H1 (cell line): ENCODE results near the gene RUNX1. TPM values are rescaled to one million over a fixed set of nuclear protein-coding genes. Genes with fewer than 3 reads are reported as not detected.

Source experiments
- CTCF ChIA-PET: fragments of 300-600 bp; sonication (Branson Sonifier 250); formaldehyde crosslinking; loops from one replicate; lab custom pipeline; 2021; ENCODE audit not compliant: partially characterized antibody; lab: Charles Lee
- POLR2A ChIA-PET: fragments of 300-600 bp; sonication (Branson Sonifier 250); formaldehyde crosslinking; loops from one replicate; lab custom pipeline; 2021; ENCODE audit warnings: inconsistent platforms; ENCODE audit not compliant: partially characterized antibody; lab: Charles Lee
- DNase-seq, 2 experiments: peaks; one replicate each; pipeline versions ENCODE4 v3.0.0 to v3.0.0-alpha.2; 2010 to 2022; ENCODE audit warnings: low spot score in 2 of 2, low read depth in 1 of 2, mixed read lengths in 1 of 2
- FAIRE-seq: peaks from 2 replicates; lab custom pipeline; 2011; peaks lifted over from hg19 to GRCh38; lab: Jason Lieb, UNC
- H2AFZ ChIP-seq: 2 replicates; pipeline ENCODE4 v1.8.1; 2012; ENCODE audit warnings: low read length, inconsistent platforms
- H2AK5ac ChIP-seq: 2 replicates; pipeline ENCODE4 v1.6.1; 2013; ENCODE audit warnings: low read depth, low read length
- H2BK120ac ChIP-seq: replicated peaks from 2 replicates; pipeline ENCODE3; 2013; ENCODE audit warnings: low read depth, low read length, inconsistent platforms
- H2BK12ac ChIP-seq: 2 replicates; pipeline ENCODE4 v1.6.1; 2013; ENCODE audit warnings: low read depth, low read length
- H2BK15ac ChIP-seq: 2 replicates; pipeline ENCODE4 v1.6.1; 2013; ENCODE audit warnings: low read length
- H2BK20ac ChIP-seq: 2 replicates; pipeline ENCODE4 v1.6.1; 2013; ENCODE audit warnings: low read length
- H2BK5ac ChIP-seq: 2 replicates; pipeline ENCODE4 v1.6.1; 2013; ENCODE audit warnings: low read depth, low read length
- H3K14ac ChIP-seq: 2 replicates; pipeline ENCODE4 v1.6.1; 2013; ENCODE audit warnings: inconsistent platforms; ENCODE audit not compliant: insufficient read length
- H3K18ac ChIP-seq: 2 replicates; pipeline ENCODE4 v1.6.1; 2013; ENCODE audit warnings: low read length; ENCODE audit errors: extremely low read depth
- H3K23ac ChIP-seq: 2 replicates; pipeline ENCODE4 v1.6.1; 2013; ENCODE audit warnings: inconsistent platforms; ENCODE audit not compliant: insufficient read length
- H3K23me2 ChIP-seq: 2 replicates; pipeline ENCODE4 v1.6.1; 2013; ENCODE audit warnings: low read depth, low read length
- H3K27ac ChIP-seq: 2 replicates; pipeline ENCODE4 v1.6.1; 2011; ENCODE audit warnings: low read depth, low read length, inconsistent platforms
- H3K27me3 ChIP-seq, 4 experiments: replicated peaks in 1 of 4; 1 replicate in 1 of 4; 2 replicates in 3 of 4; pipeline versions ENCODE4 v1.6.1 to v1.8.1; 2011 to 2013; ENCODE audit warnings: low read length in 3 of 4, mild to moderate bottlenecking in 3 of 4, inconsistent platforms in 2 of 4, mixed read lengths in 2 of 4, moderate library complexity in 1 of 4; ENCODE audit not compliant: control insufficient read depth in 3 of 4, insufficient read depth in 3 of 4; ENCODE audit errors: extremely low read depth in 1 of 4
- H3K36me3 ChIP-seq, 4 experiments: 2 replicates each; pipeline versions ENCODE4 v1.6.1 to v1.8.1; 2011 to 2013; ENCODE audit warnings: mild to moderate bottlenecking in 4 of 4, low read length in 3 of 4, moderate library complexity in 2 of 4, control low read depth in 1 of 4, inconsistent platforms in 1 of 4; ENCODE audit not compliant: insufficient read depth in 4 of 4, control insufficient read depth in 2 of 4
- H3K4ac ChIP-seq: replicated peaks from 2 replicates; pipeline ENCODE3; 2013; ENCODE audit warnings: low read length, low read depth, mixed read lengths, inconsistent platforms; ENCODE audit not compliant: insufficient read length
- H3K4me1 ChIP-seq, 4 experiments: replicated peaks in 1 of 4; 1 replicate in 1 of 4; 2 replicates in 3 of 4; pipeline versions ENCODE4 v1.6.1 to v1.8.1; 2011 to 2013; ENCODE audit warnings: low read length in 3 of 4, inconsistent platforms in 2 of 4, mixed read lengths in 1 of 4; ENCODE audit not compliant: insufficient read depth in 4 of 4, control insufficient read depth in 3 of 4
- H3K4me2 ChIP-seq, 2 experiments: 2 replicates each; pipeline versions ENCODE4 v1.6.1 to v1.8.1; 2011 to 2013; ENCODE audit warnings: low read depth in 2 of 2, low read length in 2 of 2, control low read depth in 1 of 2, inconsistent platforms in 1 of 2, mild to moderate bottlenecking in 1 of 2; ENCODE audit not compliant: insufficient read depth in 1 of 2
- H3K4me3 ChIP-seq, 4 experiments: fragments of 200-600, 300-600 bp in 1 of 4; sonication (generic), shearing (Covaris generic), sonication (Bioruptor Twin) in 1 of 4; 2 replicates each; pipeline versions ENCODE4 v1.5.1 to v1.8.1; 2011 to 2016; ENCODE audit warnings: low read length in 4 of 4, low read depth in 3 of 4, control low read depth in 2 of 4, inconsistent platforms in 2 of 4, mild to moderate bottlenecking in 2 of 4, mixed read lengths in 1 of 4, moderate library complexity in 1 of 4; ENCODE audit not compliant: insufficient read depth in 2 of 4; ENCODE audit errors: extremely low read depth in 1 of 4
- H3K56ac ChIP-seq: replicated peaks from 2 replicates; pipeline ENCODE3; 2013; ENCODE audit warnings: low read depth, mild to moderate bottlenecking, mixed read lengths, low read length, inconsistent platforms; ENCODE audit not compliant: insufficient read length
- H3K79me1 ChIP-seq: 2 replicates; pipeline ENCODE4 v1.6.1; 2013; ENCODE audit warnings: low read depth, low read length, control low read depth
- H3K79me2 ChIP-seq, 2 experiments: 2 replicates each; pipeline versions ENCODE4 v1.6.1 to v1.8.1; 2012 to 2013; ENCODE audit warnings: low read length in 2 of 2, mild to moderate bottlenecking in 2 of 2, inconsistent platforms in 1 of 2; ENCODE audit not compliant: insufficient read depth in 2 of 2, control insufficient read depth in 1 of 2
- H3K9ac ChIP-seq, 4 experiments: replicated peaks in 1 of 4; 1 replicate in 1 of 4; 2 replicates in 3 of 4; pipeline versions ENCODE4 v1.6.1 to v1.8.1; 2011 to 2013; ENCODE audit warnings: low read depth in 3 of 4, low read length in 3 of 4, control low read depth in 2 of 4, mild to moderate bottlenecking in 2 of 4, moderate library complexity in 2 of 4, inconsistent platforms in 1 of 4; ENCODE audit errors: extremely low read depth in 1 of 4
- H3K9me3 ChIP-seq, 2 experiments: 2 replicates each; pipeline versions ENCODE4 v1.6.1 to v1.8.1; 2012 to 2013; ENCODE audit warnings: mild to moderate bottlenecking in 2 of 2, moderate library complexity in 2 of 2, control low read depth in 1 of 2, inconsistent platforms in 1 of 2, low read depth in 1 of 2, low read length in 1 of 2, mixed read lengths in 1 of 2; ENCODE audit not compliant: insufficient read depth in 2 of 2
- H4K20me1 ChIP-seq, 2 experiments: replicated peaks in 1 of 2; 2 replicates each; pipeline versions ENCODE3 to v1.8.1; 2011 to 2013; ENCODE audit warnings: inconsistent platforms in 2 of 2, low read length in 2 of 2, mild to moderate bottlenecking in 1 of 2; ENCODE audit not compliant: insufficient read depth in 2 of 2, control insufficient read depth in 1 of 2
- H4K5ac ChIP-seq: 2 replicates; pipeline ENCODE4 v1.6.1; 2013; ENCODE audit warnings: low read length, low read depth, mixed read lengths, inconsistent platforms; ENCODE audit not compliant: insufficient read length
- H4K8ac ChIP-seq: 2 replicates; pipeline ENCODE4 v1.8.0; 2013; ENCODE audit warnings: mild to moderate bottlenecking, moderate library complexity, low read length, inconsistent platforms; ENCODE audit not compliant: insufficient read depth; ENCODE audit errors: extremely low read depth
- H4K91ac ChIP-seq: replicated peaks from 2 replicates; pipeline ENCODE3; 2013; ENCODE audit warnings: low read length, mixed read lengths, inconsistent platforms; ENCODE audit not compliant: insufficient read length
- ASH2L ChIP-seq: fragments of 200-600, 300-600 bp; sonication (generic); IDR thresholded peaks from one replicate; pipeline ENCODE4 v1.7.1; 2017; ENCODE audit warnings: low read length
- EGR1 ChIP-seq: IDR thresholded peaks from 2 replicates; pipeline ENCODE4 v1.6.1; 2011; ENCODE audit warnings: low read depth, low read length, borderline replicate concordance
- GABPA ChIP-seq: IDR thresholded peaks from 2 replicates; pipeline ENCODE4 v1.6.1; 2011; ENCODE audit warnings: mild to moderate bottlenecking, low read length, moderate library complexity, borderline replicate concordance; ENCODE audit not compliant: insufficient read depth
- KDM5A ChIP-seq: fragments of 200-600 bp; IDR thresholded peaks from 2 replicates; pipeline ENCODE4 v1.7.1; 2012; ENCODE audit warnings: mild to moderate bottlenecking, low read length, inconsistent platforms, mixed read lengths
- MAX ChIP-seq: IDR thresholded peaks from 2 replicates; pipeline ENCODE4 v1.6.1; 2012; ENCODE audit warnings: inconsistent platforms
- RAD21 ChIP-seq, 2 experiments: IDR thresholded peaks in 1 of 2; conservative IDR thresholded peaks in 1 of 2; 2 replicates each; pipeline ENCODE4 v1.6.1; 2011; ENCODE audit warnings: low read depth in 2 of 2, low read length in 2 of 2, improper control_type of control experiment in 1 of 2, inconsistent platforms in 1 of 2, mild to moderate bottlenecking in 1 of 2, moderate library complexity in 1 of 2
- RBBP5 ChIP-seq: IDR thresholded peaks from 2 replicates; pipeline ENCODE4 v1.7.1; 2012; ENCODE audit warnings: low read depth, mild to moderate bottlenecking, inconsistent platforms, low read length, moderate library complexity, borderline replicate concordance
- RNF2 ChIP-seq: fragments of 200-900, 300-1000 bp; sonication (generic); IDR thresholded peaks from 2 replicates; pipeline ENCODE4 v1.7.1; 2016; ENCODE audit warnings: borderline replicate concordance, low read depth, mild to moderate bottlenecking, antibody characterized with exemption, low read length; ENCODE audit not compliant: poor library complexity, severe bottlenecking; ENCODE audit errors: missing control alignments
- SP1 ChIP-seq: IDR thresholded peaks from 2 replicates; pipeline ENCODE4 v1.6.1; 2011; ENCODE audit warnings: low read depth, low read length
- SP2 ChIP-seq: IDR thresholded peaks from 2 replicates; pipeline ENCODE4 v1.6.1; 2012; ENCODE audit warnings: mild to moderate bottlenecking, low read length, inconsistent platforms
- TCF12 ChIP-seq: IDR thresholded peaks from 2 replicates; pipeline ENCODE4 v1.6.1; 2011; ENCODE audit warnings: low read depth, mild to moderate bottlenecking, low read length
- WGBS, 2 experiments: shearing (Covaris generic) in 1 of 2; methylation state at CpG; one replicate each; pipeline versions ENCODE4 v1.1.6 to v1.1.7; 2013 to 2015; ENCODE audit warnings: low lambda C conversion rate in 2 of 2, mixed read lengths in 2 of 2, inconsistent platforms in 1 of 2, low coverage in 1 of 2, missing lambda C conversion rate in 1 of 2; ENCODE audit not compliant: insufficient replicate concordance in 2 of 2, insufficient coverage in 1 of 2, insufficient read length in 1 of 2; ENCODE audit errors: extremely low coverage in 1 of 2, missing lambda C conversion rate in 1 of 2; 5-methylcytosine and 5-hydroxymethylcytosine counted together
- polyA plus RNA-seq, 7 experiments: library from polyadenylated mRNA; depleted of rRNA in 3 of 7; stranded (reverse) in 5 of 7; unstranded in 2 of 7; fragments of >200 nt in 5 of 7; fragments of 200-250 nt in 2 of 7; gene quantifications; 1 replicate in 5 of 7; 2 replicates in 1 of 7; 4 replicates in 1 of 7; pipeline versions ENCODE4 v1.2.1 to v1.2.3, GENCODE V29; 2011 to 2013; ENCODE audit warnings: missing spikeins in 2 of 7, mixed read lengths in 2 of 7
- total RNA-seq: library from RNA; stranded (reverse); fragmentation: NEBNext Ultra II Directional; extraction: Animal tissue kit (Norgen Biotek cat#: 25700); gene quantifications from 2 replicates; pipeline ENCODE4 v1.2.1, GENCODE V29; 2021
- TF ChIP-seq, protein P1 (sequence below): IDR thresholded peaks from 2 replicates; pipeline ENCODE4 v1.6.1; 2012; ENCODE audit warnings: low read length, inconsistent platforms

Gene RUNX1
- total and polyA plus RNA-seq, 2 of the 8 experiments (the other 6 are each of a cell fraction or from before 2014, with no cell fraction given): 0.20 to 0.60 TPM

GRCh38 chr21:34958040-34958439, 91.1 kb downstream of the RUNX1 start:
- no peaks in the 10 kb centered on the region for H3K23me2 ChIP-seq
- no peaks in the 10 kb centered on the region for H4K20me1 ChIP-seq
- H4K5ac ChIP-seq: no peak overlapping the region
- no peaks in the 10 kb centered on the region for H3K9me3 ChIP-seq
- no peak overlapping the region for H2BK12ac ChIP-seq
- no peak overlapping the region for H3K4me3 ChIP-seq
- no peak overlapping the region for H3K14ac ChIP-seq
- H3K4ac ChIP-seq: no peak overlapping the region
- H2AK5ac ChIP-seq: no peak overlapping the region
- H2BK20ac ChIP-seq: no peak overlapping the region
- no peak overlapping the region for H3K23ac ChIP-seq
- H2BK120ac ChIP-seq: no peak overlapping the region
- FAIRE-seq (no peak), DNase-seq (no peak)
- no peak overlapping the region for H3K9ac ChIP-seq
- H3K79me1 ChIP-seq: no peaks in the 10 kb centered on the region
- no peak overlapping the region for H2AFZ ChIP-seq
- no peaks in the 10 kb centered on the region for H3K36me3 ChIP-seq
- no peak overlapping the region for H4K91ac ChIP-seq
- CTCF ChIA-PET: interaction anchor here (1.6 kb wide), 1 partner anchor 212 kb away, joined by 4 read pairs; no protein-coding TSS in a partner anchor
- H4K8ac ChIP-seq: no peak overlapping the region
- no peak overlapping the region for H2BK15ac ChIP-seq
- POLR2A ChIA-PET: no interaction called here
- H3K79me2 ChIP-seq: no peaks in the 10 kb centered on the region
- no peaks in the 10 kb centered on the region; a peak in 3 of 7 replicates for H3K4me1 ChIP-seq
- H3K27ac ChIP-seq: no peak overlapping the region
- no peak overlapping the region for H3K56ac ChIP-seq
- H3K4me2 ChIP-seq: no peak overlapping the region
- 0 out of 7 replicates have a peak, but pooled peaks cover 0 to 1% (median 0%) of the 10 kb centered on the region in 4 experiments for H3K27me3 ChIP-seq
- H2BK5ac ChIP-seq: no peak overlapping the region
- 97% methylated on average over 4 of the region's 4 CpGs; no CpG with 5 or more reads in 1 of the 2 experiments for WGBS, 2 experiments
- H3K18ac ChIP-seq: no peak overlapping the region
- no peak for TF ChIP-seq SP2
- TF ChIP-seq RAD21 (IDR thresholded peaks at IDR 0.05 in 1 of 2, conservative IDR thresholded peaks at IDR 0.05 in 1 of 2; ENCODE audit: low read depth in 2 of 2, low read length in 2 of 2): no peak
- TF ChIP-seq GABPA: no peak
- TF ChIP-seq EGR1: no peak
- no peak for TF ChIP-seq MAX
- TF ChIP-seq SP1: no peak
- TF ChIP-seq RNF2: no peak
- TF ChIP-seq ASH2L: no peak
- TF ChIP-seq, protein P1, sequence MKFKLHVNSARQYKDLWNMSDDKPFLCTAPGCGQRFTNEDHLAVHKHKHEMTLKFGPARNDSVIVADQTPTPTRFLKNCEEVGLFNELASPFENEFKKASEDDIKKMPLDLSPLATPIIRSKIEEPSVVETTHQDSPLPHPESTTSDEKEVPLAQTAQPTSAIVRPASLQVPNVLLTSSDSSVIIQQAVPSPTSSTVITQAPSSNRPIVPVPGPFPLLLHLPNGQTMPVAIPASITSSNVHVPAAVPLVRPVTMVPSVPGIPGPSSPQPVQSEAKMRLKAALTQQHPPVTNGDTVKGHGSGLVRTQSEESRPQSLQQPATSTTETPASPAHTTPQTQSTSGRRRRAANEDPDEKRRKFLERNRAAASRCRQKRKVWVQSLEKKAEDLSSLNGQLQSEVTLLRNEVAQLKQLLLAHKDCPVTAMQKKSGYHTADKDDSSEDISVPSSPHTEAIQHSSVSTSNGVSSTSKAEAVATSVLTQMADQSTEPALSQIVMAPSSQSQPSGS: no peak
- TF ChIP-seq RBBP5: no peak
- no peak for TF ChIP-seq TCF12
- no peak for TF ChIP-seq KDM5A
